Neuronal stem cell (in vitro differentiated cells): Measurements from ENCODE around the gene PCGF3.
A peak's percentile ranks its signal among the peaks of the same experiment; 100 is the strongest.

ENCODE experiments used
- DNase-seq: peaks from one replicate; pipeline ENCODE4 v3.0.0-alpha.2; 2013; ENCODE audit warnings: low spot score
- H2AFZ ChIP-seq: one replicate; pipeline ENCODE4 v1.6.1; 2013; ENCODE audit warnings: mild to moderate bottlenecking, low read length, inconsistent platforms
- H2AK5ac ChIP-seq: 2 replicates; pipeline ENCODE4 v1.6.1; 2013; ENCODE audit warnings: low read depth, mild to moderate bottlenecking, inconsistent platforms, low read length, moderate library complexity, mixed read lengths
- H2BK120ac ChIP-seq: 2 replicates; pipeline ENCODE4 v1.6.1; 2013; ENCODE audit warnings: low read depth, mild to moderate bottlenecking, inconsistent platforms, low read length, moderate library complexity, mixed read lengths
- H2BK12ac ChIP-seq: one replicate; pipeline ENCODE4 v1.6.1; 2013; ENCODE audit warnings: low read length, inconsistent platforms
- H2BK15ac ChIP-seq: 2 replicates; pipeline ENCODE4 v1.6.1; 2013; ENCODE audit warnings: mild to moderate bottlenecking, low read length, inconsistent platforms, mixed read lengths
- H2BK5ac ChIP-seq: one replicate; pipeline ENCODE4 v1.6.1; 2013; ENCODE audit warnings: inconsistent platforms, mild to moderate bottlenecking, low read length, moderate library complexity
- H3K14ac ChIP-seq: one replicate; pipeline ENCODE4 v1.6.1; 2013; ENCODE audit warnings: low read length, inconsistent platforms
- H3K18ac ChIP-seq: 2 replicates; pipeline ENCODE4 v1.6.1; 2013; ENCODE audit warnings: low read length, inconsistent platforms
- H3K23ac ChIP-seq: 2 replicates; pipeline ENCODE4 v1.6.1; 2013; ENCODE audit warnings: low read depth, mild to moderate bottlenecking, mixed read lengths, low read length, inconsistent platforms; ENCODE audit not compliant: poor library complexity
- H3K27ac ChIP-seq: replicated peaks from 3 replicates; pipeline ENCODE4 v1.5.1; 2013; ENCODE audit warnings: low read length, inconsistent platforms
- H3K27me3 ChIP-seq, 3 experiments: 2 replicates each; pipeline ENCODE4 v1.6.1; 2013; ENCODE audit warnings: low read length in 3 of 3, mild to moderate bottlenecking in 2 of 3, inconsistent platforms in 1 of 3, low read depth in 1 of 3, mixed read lengths in 1 of 3, moderate library complexity in 1 of 3; ENCODE audit not compliant: control insufficient read depth in 3 of 3, insufficient read depth in 3 of 3
- H3K36me3 ChIP-seq, 2 donors: replicated peaks in 1 of 2; 2 replicates each; pipeline ENCODE4 v1.6.1; 2013; ENCODE audit warnings: low read length in 2 of 2; ENCODE audit not compliant: control insufficient read depth in 2 of 2, insufficient read depth in 2 of 2
- H3K4ac ChIP-seq: 2 replicates; pipeline ENCODE4 v1.6.1; 2013; ENCODE audit warnings: inconsistent platforms, mild to moderate bottlenecking, low read length, moderate library complexity
- H3K4me1 ChIP-seq, 2 donors: 1 replicate in 1 of 2; 2 replicates in 1 of 2; pipeline ENCODE4 v1.6.1; 2013; ENCODE audit warnings: low read length in 2 of 2, low read depth in 1 of 2; ENCODE audit not compliant: control insufficient read depth in 2 of 2, insufficient read depth in 1 of 2
- H3K4me2 ChIP-seq: one replicate; pipeline ENCODE4 v1.6.1; 2013; ENCODE audit warnings: mild to moderate bottlenecking, low read length, inconsistent platforms; ENCODE audit not compliant: insufficient read depth, poor library complexity, severe bottlenecking
- H3K4me3 ChIP-seq, 2 donors: 2 replicates each; pipeline ENCODE4 v1.5.1; 2013; ENCODE audit warnings: low read length in 2 of 2, mild to moderate bottlenecking in 2 of 2, inconsistent platforms in 1 of 2, moderate library complexity in 1 of 2
- H3K79me1 ChIP-seq: one replicate; pipeline ENCODE4 v1.6.1; 2013; ENCODE audit warnings: low read depth, mild to moderate bottlenecking, inconsistent platforms, low read length, moderate library complexity
- H3K9ac ChIP-seq: one replicate; pipeline ENCODE4 v1.6.1; 2013; ENCODE audit warnings: mild to moderate bottlenecking, low read depth, low read length, inconsistent platforms; ENCODE audit not compliant: poor library complexity
- H3K9me3 ChIP-seq, 2 donors: replicated peaks in 1 of 2; 2 replicates each; pipeline versions ENCODE3 to v1.6.1; 2013; ENCODE audit warnings: low read length in 2 of 2, mild to moderate bottlenecking in 2 of 2, inconsistent platforms in 1 of 2, low read depth in 1 of 2, mixed read lengths in 1 of 2, moderate library complexity in 1 of 2; ENCODE audit not compliant: control insufficient read depth in 2 of 2, insufficient read depth in 1 of 2
- H4K8ac ChIP-seq: one replicate; pipeline ENCODE4 v1.6.1; 2013; ENCODE audit warnings: low read depth, mild to moderate bottlenecking, inconsistent platforms, low read length, moderate library complexity
- H4K91ac ChIP-seq: one replicate; pipeline ENCODE4 v1.6.1; 2013; ENCODE audit warnings: low read length, low read depth, mild to moderate bottlenecking, inconsistent platforms; ENCODE audit not compliant: poor library complexity
- WGBS, 2 donors: extraction: QIAGEN DNeasy Blood & Tissue Kit; methylation state at CpG; one replicate each; pipeline ENCODE4 v1.1.7; 2013; ENCODE audit warnings: missing lambda C conversion rate in 2 of 2, mixed read lengths in 1 of 2; ENCODE audit not compliant: insufficient read length in 2 of 2, insufficient replicate concordance in 1 of 2; ENCODE audit errors: extremely low coverage in 2 of 2; 5-methylcytosine and 5-hydroxymethylcytosine counted together

Gene PCGF3

DNA sequence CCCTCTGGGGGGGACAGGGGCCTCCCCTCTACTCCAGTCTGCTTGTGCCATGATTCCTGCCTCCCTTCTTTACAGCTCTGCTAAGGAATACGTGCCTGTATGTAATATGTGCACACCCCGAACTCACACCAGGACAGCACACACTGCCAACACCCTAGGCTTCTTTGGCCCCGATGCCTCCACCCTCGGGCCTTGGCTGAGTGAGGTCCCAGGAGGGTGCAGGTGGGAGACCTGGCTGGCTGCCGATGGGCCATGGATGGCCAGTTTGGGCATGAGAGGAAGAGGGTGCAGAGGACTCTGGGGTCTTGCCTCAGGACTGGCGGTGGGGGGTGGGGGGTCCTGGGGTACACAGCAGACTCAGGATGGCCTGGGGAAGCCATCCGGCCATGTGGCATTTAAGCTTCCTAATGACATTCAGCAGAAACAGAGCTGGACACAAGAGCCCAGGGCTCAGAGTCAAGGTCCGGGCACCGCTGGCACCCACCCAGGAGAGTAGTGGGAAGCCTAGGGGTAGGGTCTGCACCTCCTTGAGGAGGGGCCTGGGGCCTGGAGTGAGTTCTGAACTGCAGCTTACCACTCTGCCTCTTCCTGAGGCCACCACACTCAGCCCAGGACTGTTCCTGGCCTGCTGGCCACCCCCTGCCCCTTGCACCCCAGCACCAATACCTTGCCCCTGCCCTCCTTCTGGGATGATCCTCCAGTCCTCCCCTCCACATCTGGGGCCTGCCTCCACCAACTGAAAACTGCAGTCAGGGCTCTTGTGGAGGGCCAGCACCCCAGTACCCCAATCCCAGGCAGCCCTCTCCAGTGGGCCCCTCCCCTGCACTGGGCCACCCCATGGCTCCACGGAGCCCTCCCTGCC is 2.1 kb upstream of the PCGF3 start:
- H2BK15ac ChIP-seq, result no peak overlapping the region
- H3K4me2 ChIP-seq, result no peak overlapping the region
- H3K23ac ChIP-seq, result peak overlapping the region; percentile 65
- H3K27me3 ChIP-seq, result peaks cover 0 to 2% (median 0%) of the 10 kb centered on the region in 3 experiments
- no peak overlapping the region for H3K18ac ChIP-seq
- H3K4ac ChIP-seq, result no peak overlapping the region
- H3K79me1 ChIP-seq, result peaks cover 9% of the 10 kb centered on the region
- H3K4me3 ChIP-seq, result no peak overlapping the region
- H2BK5ac ChIP-seq, result peak overlapping the region; percentile 50
- peak overlapping the region; percentile 10 for H2BK12ac ChIP-seq
- H3K27ac ChIP-seq, result no peak overlapping the region
- H2AK5ac ChIP-seq, result peak overlapping the region; percentile 82
- H3K36me3 ChIP-seq, result peaks cover 2 to 6% of the 10 kb centered on the region in 2 donors
- no peak overlapping the region for H2BK120ac ChIP-seq
- no peak overlapping the region for H4K91ac ChIP-seq
- H3K9me3 ChIP-seq, result peaks cover 0 to 9% of the 10 kb centered on the region in 2 donors
- no peak overlapping the region for H3K9ac ChIP-seq
- no peak overlapping the region for H2AFZ ChIP-seq
- peak overlapping the region; percentile 56 for H3K14ac ChIP-seq
- no peak for DNase-seq
- no peak overlapping the region for H4K8ac ChIP-seq
- H3K4me1 ChIP-seq, result peaks cover 9 to 12% of the 10 kb centered on the region in 2 donors
- no CpG with 5 or more reads among the region's 10 CpGs for WGBS, 2 donors

DNA sequence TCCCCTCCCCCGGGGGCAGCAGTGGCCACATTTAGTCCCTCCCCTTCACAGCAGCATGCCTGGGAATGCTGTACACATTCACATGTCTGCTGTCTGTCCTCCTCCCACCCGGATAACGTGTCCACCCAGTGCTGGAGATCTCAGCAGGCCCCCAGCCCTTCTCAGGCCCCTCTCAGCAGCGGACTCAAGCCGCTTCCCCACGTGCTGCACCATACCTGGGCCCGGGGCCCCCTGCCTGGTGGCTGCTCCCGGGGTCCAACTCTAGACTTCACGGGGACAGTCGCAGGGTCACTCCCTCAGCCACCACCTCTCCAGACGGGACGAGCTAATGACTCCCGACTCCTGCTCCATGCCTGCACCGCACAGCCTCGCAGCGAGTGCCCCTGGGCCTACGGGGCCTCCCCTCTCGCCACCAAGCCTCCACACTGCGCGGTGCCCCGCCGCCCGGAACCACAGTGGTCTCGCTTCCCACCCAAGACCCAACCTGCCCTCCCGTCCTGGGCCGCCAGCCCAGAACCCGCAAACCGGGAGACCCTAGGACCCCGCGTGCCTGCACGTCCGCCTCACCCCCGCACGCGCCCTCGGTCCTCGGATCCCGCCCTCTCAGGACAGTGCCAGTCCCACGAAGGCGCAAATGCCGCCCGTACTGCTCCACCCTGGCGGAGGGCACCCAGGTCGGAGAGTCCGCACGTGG is 1.3 kb upstream of the PCGF3 start:
- H3K14ac ChIP-seq, result no peak overlapping the region
- no peak overlapping the region for H3K4me2 ChIP-seq
- H3K4me1 ChIP-seq, result peaks cover 9 to 12% of the 10 kb centered on the region in 2 donors
- H2AK5ac ChIP-seq, result peak overlapping the region; percentile 82
- H3K27ac ChIP-seq, result no peak overlapping the region
- H3K9me3 ChIP-seq, result peaks cover 0 to 14% of the 10 kb centered on the region in 2 donors
- H3K23ac ChIP-seq, result peak overlapping the region; percentile 55
- no peak for DNase-seq
- peaks cover 2 to 14% of the 10 kb centered on the region in 2 donors for H3K36me3 ChIP-seq
- H3K18ac ChIP-seq, result no peak overlapping the region
- H4K8ac ChIP-seq, result no peak overlapping the region
- H3K4ac ChIP-seq, result no peak overlapping the region
- no peak overlapping the region for H2BK12ac ChIP-seq
- H2BK120ac ChIP-seq, result no peak overlapping the region
- peaks cover 10% of the 10 kb centered on the region for H3K79me1 ChIP-seq
- H2AFZ ChIP-seq, result no peak overlapping the region
- peak overlapping the region; percentile 78 for H2BK15ac ChIP-seq
- H3K27me3 ChIP-seq, result peaks cover 0 to 2% (median 0%) of the 10 kb centered on the region in 3 experiments
- no peak overlapping the region for H3K4me3 ChIP-seq
- H4K91ac ChIP-seq, result no peak overlapping the region
- peak overlapping the region; percentile 50 for H2BK5ac ChIP-seq
- peak overlapping the region; percentile 78 for H3K9ac ChIP-seq
- no CpG with 5 or more reads among the region's 46 CpGs for WGBS, 2 donors

- no peak overlapping the region for H4K91ac ChIP-seq
- H3K4me2 ChIP-seq, result no peak overlapping the region
- H3K4me1 ChIP-seq, result peaks cover 7 to 9% of the 10 kb centered on the region in 2 donors
- peaks cover 1 to 19% of the 10 kb centered on the region in 2 donors for H3K9me3 ChIP-seq
- no peak overlapping the region for H2BK120ac ChIP-seq
- peaks cover 3 to 19% of the 10 kb centered on the region in 2 donors for H3K36me3 ChIP-seq
- H2BK12ac ChIP-seq, result no peak overlapping the region
- peak overlapping the region; percentile 82 for H2BK15ac ChIP-seq
- no peak overlapping the region for H4K8ac ChIP-seq
- H3K18ac ChIP-seq, result no peak overlapping the region
- H3K14ac ChIP-seq, result no peak overlapping the region
- H2AFZ ChIP-seq, result peak overlapping the region; percentile 95
- H3K27me3 ChIP-seq, result peaks cover 0 to 2% (median 0%) of the 10 kb centered on the region in 3 experiments
- H3K9ac ChIP-seq, result no peak overlapping the region
- H3K4me3 ChIP-seq, result peak overlapping the region in 1 of 2 donors; percentile 94
- no peak overlapping the region for H3K4ac ChIP-seq
- peak overlapping the region; percentile 82 for H2AK5ac ChIP-seq
- peak overlapping the region; percentile 85 for H2BK5ac ChIP-seq
- WGBS, 2 donors, result 100% methylated on average over 1 of the region's 1 CpG; no CpG with 5 or more reads in 1 of the 2 donors
- no peak for DNase-seq
- H3K27ac ChIP-seq, result no peak overlapping the region
- H3K79me1 ChIP-seq, result peaks cover 14% of the 10 kb centered on the region
- peak overlapping the region; percentile 52 for H3K23ac ChIP-seq
These were observed 708 bp upstream of the PCGF3 start for GRCh38 chr4:704971-705277.
